Measurements from ENCODE around the gene LAMTOR5.

GRCh38 chr1:110443451-110443850, 36.0 kb upstream of the LAMTOR5 start:
- TF ChIP-seq CREB1 (IDR thresholded peaks at IDR 0.05; ENCODE audit: low read depth): no peak
- TF ChIP-seq CEBPB (IDR thresholded peaks at IDR 0.05): no peak
- no peak for TF ChIP-seq FOXM1 (IDR thresholded peaks at IDR 0.05; ENCODE audit: borderline replicate concordance, low read depth)
- TF ChIP-seq RAD21 (IDR thresholded peaks at IDR 0.05; ENCODE audit: low read depth): no peak
- no peak for TF ChIP-seq TCF12 (IDR thresholded peaks at IDR 0.05; ENCODE audit: low read depth)
- no peak for TF ChIP-seq YY1 (IDR thresholded peaks at IDR 0.05; ENCODE audit: low read depth)

Data from Ishikawa (cell line).